Neural progenitor cell (in vitro differentiated cells): ENCODE data around the gene PCDHGA4. TPM values are rescaled to one million over a fixed set of nuclear protein-coding genes. Genes with fewer than 3 reads are reported as not detected.
"Not testable (repeated sequence)": the region's sequence is repeated elsewhere in the genome, so short reads cannot be mapped to it uniquely, and the experiment has no call there.

Experiments
- DNase-seq: peaks from one replicate; pipeline ENCODE4 v3.0.0-alpha.2; 2016; ENCODE audit warnings: low spot score
- H2AFZ ChIP-seq: fragments of 200-600 bp; sonication (generic); replicated peaks from 2 replicates; pipeline ENCODE4 v1.6.1; 2016; ENCODE audit warnings: antibody characterized with exemption
- H3F3A ChIP-seq: fragments of 200-600 bp; sonication (generic); 2 replicates; pipeline ENCODE4 v1.6.1; 2016; ENCODE audit warnings: antibody characterized with exemption, low read depth
- H3K27ac ChIP-seq: fragments of 200-600 bp; sonication (generic); 2 replicates; pipeline ENCODE4 v1.5.1; 2016; ENCODE audit warnings: mild to moderate bottlenecking
- H3K27me3 ChIP-seq: fragments of 200-600 bp; sonication (generic); 2 replicates; pipeline ENCODE4 v1.6.1; 2016; ENCODE audit warnings: mild to moderate bottlenecking, moderate library complexity
- H3K36me3 ChIP-seq: fragments of 200-600 bp; sonication (generic); 2 replicates; pipeline ENCODE4 v1.5.1; 2016
- H3K4me1 ChIP-seq: fragments of 200-600 bp; sonication (generic); 2 replicates; pipeline ENCODE4 v1.6.1; 2016; ENCODE audit warnings: mixed run types
- H3K4me2 ChIP-seq: fragments of 200-600 bp; sonication (generic); 2 replicates; pipeline ENCODE4 v1.6.1; 2016
- H3K4me3 ChIP-seq: fragments of 200-600 bp; sonication (generic); 2 replicates; pipeline ENCODE4 v1.5.1; 2016
- H3K79me2 ChIP-seq: fragments of 200-600 bp; sonication (generic); 2 replicates; pipeline ENCODE4 v1.6.1; 2016; ENCODE audit warnings: low read depth
- H3K9ac ChIP-seq: fragments of 200-600 bp; sonication (generic); 2 replicates; pipeline ENCODE4 v1.6.1; 2016
- H3K9me3 ChIP-seq: fragments of 200-600 bp; sonication (generic); 2 replicates; pipeline ENCODE4 v1.5.1; 2016; ENCODE audit warnings: low read depth
- H4K20me1 ChIP-seq: fragments of 200-600 bp; sonication (generic); 2 replicates; pipeline ENCODE4 v1.6.1; 2016; ENCODE audit warnings: low read depth
- H3K27ac Mint-ChIP-seq: 3 replicates; pipeline ENCODE4 v1.8.0; 2021; ENCODE audit warnings: mixed read lengths
- H3K27me3 Mint-ChIP-seq: 2 replicates; pipeline ENCODE4 v1.8.0; 2022; ENCODE audit warnings: low read depth, mild to moderate bottlenecking, inconsistent platforms, moderate library complexity, mixed read lengths; ENCODE audit not compliant: insufficient read depth
- H3K36me3 Mint-ChIP-seq: 3 replicates; pipeline ENCODE4 v1.8.0; 2021; ENCODE audit warnings: mixed read lengths
- H3K4me1 Mint-ChIP-seq: 3 replicates; pipeline ENCODE4 v1.8.0; 2021; ENCODE audit warnings: mixed read lengths
- H3K4me3 Mint-ChIP-seq: 3 replicates; pipeline ENCODE4 v1.8.0; 2021; ENCODE audit warnings: mild to moderate bottlenecking, moderate library complexity, mixed read lengths
- H3K9me3 Mint-ChIP-seq: 3 replicates; pipeline ENCODE4 v1.8.0; 2020; ENCODE audit warnings: mixed read lengths
- CTCF ChIP-seq: fragments of 200-600 bp; sonication (generic); IDR thresholded peaks from 2 replicates; pipeline ENCODE4 v1.5.1; 2017; ENCODE audit warnings: antibody characterized with exemption, mild to moderate bottlenecking
- EZH2 ChIP-seq: fragments of 200-600 bp; sonication (generic); IDR thresholded peaks from 2 replicates; pipeline ENCODE4 v1.6.1; 2017; ENCODE audit warnings: antibody characterized with exemption, mild to moderate bottlenecking, moderate library complexity
- EZH2phosphoT487 ChIP-seq: fragments of 200-600 bp; sonication (generic); IDR thresholded peaks from 2 replicates; pipeline ENCODE4 v1.6.1; 2017; ENCODE audit warnings: antibody characterized with exemption
- total RNA-seq: library from RNA; depleted of rRNA; stranded (reverse); fragments of >200 nt; gene quantifications from 2 replicates; pipeline ENCODE4 v1.2.3, GENCODE V29; 2015; ENCODE audit warnings: low replicate concordance

The PCDHGA4 gene
- total RNA-seq, 1 donor from 2014 or later = 2.4 TPM

GRCh38 chr5:141345327-141345726 lies 9.5 kb upstream of the PCDHGA4 start:
- Histone ChIP-seq H3K9ac (no peak overlapping the region), H3K9me3 (peaks cover 10% of the 10 kb centered on the region), H3K27me3 (no peaks in the 10 kb centered on the region), H3K4me1 (no peaks in the 10 kb centered on the region), H3F3A (no peaks in the 10 kb centered on the region), H3K79me2 (no peaks in the 10 kb centered on the region), H3K4me2 (no peak overlapping the region), H2AFZ (no peak overlapping the region), H3K36me3 (no peaks in the 10 kb centered on the region), H3K27ac (no peak overlapping the region), H4K20me1 (no peaks in the 10 kb centered on the region), H3K4me3 (no peak overlapping the region)
- Mint-ChIP-seq H3K9me3 (peaks cover 54% of the 10 kb centered on the region), H3K36me3 (peaks cover 4% of the 10 kb centered on the region), H3K27ac (no peak overlapping the region), H3K4me3 (no peak overlapping the region), H3K27me3 (peaks cover 3% of the 10 kb centered on the region), H3K4me1 (no peaks in the 10 kb centered on the region)
- no peak for DNase-seq
- no peak for TF ChIP-seq CTCF
- no peak for TF ChIP-seq EZH2phosphoT487
- no peak for TF ChIP-seq EZH2

- H4K20me1 ChIP-seq, H3K4me1 Mint-ChIP-seq, H3K4me2 ChIP-seq, H3K36me3 ChIP-seq, H3K36me3 Mint-ChIP-seq, H3K4me3 Mint-ChIP-seq, H3K9ac ChIP-seq, H3K4me1 ChIP-seq, H3K27me3 Mint-ChIP-seq, H2AFZ ChIP-seq, H3K4me3 ChIP-seq, H3K27ac ChIP-seq, H3K27ac Mint-ChIP-seq, DNase-seq, H3K27me3 ChIP-seq, H3K79me2 ChIP-seq, H3F3A ChIP-seq: not testable (repeated sequence)
- peaks cover 10% of the 10 kb centered on the region for H3K9me3 ChIP-seq
- H3K9me3 Mint-ChIP-seq = peaks cover 60% of the 10 kb centered on the region
Observed at GRCh38 chr5:141346017-141346416, 8.8 kb upstream of the PCDHGA4 start.

GRCh38 chr5:141349917-141350619 lies 4.8 kb upstream of the PCDHGA4 start, which contains the start of gene PCDHGB1:
Gene PCDHGB1 (plus strand): TSS chr5:141350099. CDS start chr5:141350261, 162 bp downstream.
- Histone ChIP-seq H4K20me1 (no peaks in the 10 kb centered on the region), H3K9me3 (peaks cover 5% of the 10 kb centered on the region), H3K36me3 (no peaks in the 10 kb centered on the region), H3K27me3 (no peaks in the 10 kb centered on the region), H2AFZ (peak within 1 kb of the TSS; percentile 99), H3K9ac (no peak within 1 kb of the TSS), H3K4me3 (peak within 1 kb of the TSS; percentile 0), H3K79me2 (no peaks in the 10 kb centered on the region), H3K4me2 (peak within 1 kb of the TSS; percentile 42), H3K4me1 (no peaks in the 10 kb centered on the region), H3F3A (no peaks in the 10 kb centered on the region), H3K27ac (no peak within 1 kb of the TSS)
- H3K27ac Mint-ChIP-seq = no peak within 1 kb of the TSS
- peak; percentile 63 for TF ChIP-seq CTCF
- TF ChIP-seq EZH2phosphoT487 = no peak
- no peaks in the 10 kb centered on the region for H3K27me3 Mint-ChIP-seq
- peaks cover 9% of the 10 kb centered on the region for H3K36me3 Mint-ChIP-seq
- no peak within 1 kb of the TSS for H3K4me3 Mint-ChIP-seq
- DNase-seq = peak; percentile 76
- H3K4me1 Mint-ChIP-seq = no peaks in the 10 kb centered on the region
- peaks cover 53% of the 10 kb centered on the region for H3K9me3 Mint-ChIP-seq

GRCh38 chr5:141351591-141351990 lies 3.2 kb upstream of the PCDHGA4 start:
- no peak overlapping the region for H3K4me2 ChIP-seq
- Mint-ChIP-seq H3K27me3 (peaks cover 2% of the 10 kb centered on the region), H3K9me3 (peaks cover 56% of the 10 kb centered on the region), H3K4me1 (no peaks in the 10 kb centered on the region), H3K27ac (no peak overlapping the region), H3K36me3 (peaks cover 5% of the 10 kb centered on the region), H3K4me3 (no peak overlapping the region)
- no peaks in the 10 kb centered on the region for H3K4me1 ChIP-seq
- no peak overlapping the region for H3K27ac ChIP-seq
- TF ChIP-seq EZH2phosphoT487 (no peak), EZH2 (no peak), CTCF (no peak)
- no peaks in the 10 kb centered on the region for H3K27me3 ChIP-seq
- H3F3A ChIP-seq = no peaks in the 10 kb centered on the region
- peaks cover 5% of the 10 kb centered on the region for H3K9me3 ChIP-seq
- DNase-seq = no peak
- H3K79me2 ChIP-seq = no peaks in the 10 kb centered on the region
- H2AFZ ChIP-seq = no peak overlapping the region
- no peaks in the 10 kb centered on the region for H3K36me3 ChIP-seq
- H3K9ac ChIP-seq = no peak overlapping the region
- H4K20me1 ChIP-seq = no peaks in the 10 kb centered on the region
- no peak overlapping the region for H3K4me3 ChIP-seq
